SJCRH30 (cell line): ENCODE data around the gene UBTF. TPM values are rescaled to one million over a fixed set of nuclear protein-coding genes. Genes with fewer than 3 reads are reported as not detected.

ENCODE experiments used
- DNase-seq, 2 experiments: peaks; one replicate each; pipeline ENCODE4 v3.0.0-alpha.2; 2015 to 2020
- H3K27ac ChIP-seq: fragments of 250-450 bp; sonication (Bioruptor Pico); 2 replicates; pipeline ENCODE4 v1.5.1; 2020; ENCODE audit warnings: mild to moderate bottlenecking, moderate library complexity
- H3K27me3 ChIP-seq: fragments of 250-450 bp; sonication (Bioruptor Pico); 2 replicates; pipeline ENCODE4 v1.5.1; 2020; ENCODE audit warnings: mild to moderate bottlenecking, moderate library complexity
- H3K36me3 ChIP-seq: fragments of 250-450 bp; sonication (Bioruptor Pico); 2 replicates; pipeline ENCODE4 v1.5.1; 2020; ENCODE audit warnings: mild to moderate bottlenecking, moderate library complexity
- H3K4me1 ChIP-seq: fragments of 250-450 bp; sonication (Bioruptor Pico); 2 replicates; pipeline ENCODE4 v1.5.1; 2020; ENCODE audit warnings: mild to moderate bottlenecking, moderate library complexity
- H3K4me3 ChIP-seq: fragments of 250-450 bp; sonication (Bioruptor Pico); 2 replicates; pipeline ENCODE4 v1.5.1; 2020; ENCODE audit warnings: mild to moderate bottlenecking, moderate library complexity
- H3K9me3 ChIP-seq: fragments of 250-450 bp; sonication (Bioruptor Pico); replicated peaks from 2 replicates; pipeline ENCODE4 v1.5.1; 2020; ENCODE audit warnings: mild to moderate bottlenecking, moderate library complexity
- total RNA-seq: library from RNA; depleted of rRNA; stranded (reverse); fragments of >200 nt; shearing (Covaris generic); gene quantifications from 2 replicates; pipeline ENCODE4 v1.2.3, GENCODE V29; 2014

The UBTF gene
- total RNA-seq, 1 experiment from 2014 or later = 78.9 TPM

GRCh38 chr17:44186307-44187130, 33.0 kb downstream of the UBTF start, which contains the start of gene TMUB2:
Gene TMUB2 (plus strand): TSS chr17:44186972. CDS start chr17:44187709, 737 bp downstream.
- DNase-seq = peak; percentile 99
- H3K9me3 ChIP-seq = no peaks in the 10 kb centered on the region
- H3K36me3 ChIP-seq = peaks cover 28% of the 10 kb centered on the region
- peak within 1 kb of the TSS; percentile 77 for H3K27ac ChIP-seq
- H3K27me3 ChIP-seq = no peaks in the 10 kb centered on the region
- peak within 1 kb of the TSS; percentile 77 for H3K4me3 ChIP-seq
- no peaks in the 10 kb centered on the region for H3K4me1 ChIP-seq

- H3K4me1 ChIP-seq = no peaks in the 10 kb centered on the region
- H3K36me3 ChIP-seq = peaks cover 26% of the 10 kb centered on the region
- no peaks in the 10 kb centered on the region for H3K27me3 ChIP-seq
- H3K9me3 ChIP-seq = no peaks in the 10 kb centered on the region
- DNase-seq = no peak
- no peak overlapping the region for H3K4me3 ChIP-seq
- H3K27ac ChIP-seq = no peak overlapping the region
Measured at GRCh38 chr17:44184212-44184810, 35.2 kb downstream of the UBTF start.

- DNase-seq = no peak
- Histone ChIP-seq H3K27ac (no peak overlapping the region), H3K36me3 (peaks cover 28% of the 10 kb centered on the region)
Measured at GRCh38 chr17:44183024-44183423, 36.5 kb downstream of the UBTF start.

GRCh38 chr17:44178133-44178532, 41.3 kb downstream of the UBTF start:
- H3K9me3 ChIP-seq = no peaks in the 10 kb centered on the region
- H3K27ac ChIP-seq = no peak overlapping the region
- DNase-seq = no peak
- no peak overlapping the region for H3K4me3 ChIP-seq
- H3K4me1 ChIP-seq = no peaks in the 10 kb centered on the region
- peaks cover 22% of the 10 kb centered on the region for H3K36me3 ChIP-seq
- no peaks in the 10 kb centered on the region for H3K27me3 ChIP-seq

More at GRCh38 chr17:44183024-44183423, 36.5 kb downstream of the UBTF start:
- H3K4me1 ChIP-seq = no peaks in the 10 kb centered on the region
- H3K27me3 ChIP-seq = no peaks in the 10 kb centered on the region
- H3K4me3 ChIP-seq = no peak overlapping the region
- no peaks in the 10 kb centered on the region for H3K9me3 ChIP-seq

GRCh38 chr17:44177640-44178039, 41.8 kb downstream of the UBTF start:
- Histone ChIP-seq H3K27me3 (no peaks in the 10 kb centered on the region), H3K4me3 (no peak overlapping the region), H3K9me3 (no peaks in the 10 kb centered on the region), H3K36me3 (peaks cover 17% of the 10 kb centered on the region), H3K4me1 (no peaks in the 10 kb centered on the region), H3K27ac (no peak overlapping the region)
- no peak for DNase-seq

- Histone ChIP-seq H3K4me3 (no peak overlapping the region), H3K9me3 (no peaks in the 10 kb centered on the region), H3K4me1 (no peaks in the 10 kb centered on the region), H3K27ac (no peak overlapping the region), H3K27me3 (peaks cover under 1% of the 10 kb centered on the region; the same call in 1 of the 2 replicates), H3K36me3 (peaks cover 9% of the 10 kb centered on the region)
- no peak for DNase-seq
Measured at GRCh38 chr17:44176671-44177501, 42.6 kb downstream of the UBTF start.

GRCh38 chr17:44176257-44176656, 43.2 kb downstream of the UBTF start:
- H3K27me3 ChIP-seq = peaks cover 5% of the 10 kb centered on the region; the same call in 1 of the 2 replicates
- H3K4me1 ChIP-seq = no peaks in the 10 kb centered on the region; the same call in 1 of the 2 replicates
- no peak for DNase-seq
- no peaks in the 10 kb centered on the region for H3K9me3 ChIP-seq
- H3K27ac ChIP-seq = no peak overlapping the region
- peaks cover 4% of the 10 kb centered on the region; the same call in 1 of the 2 replicates for H3K36me3 ChIP-seq
- no peak overlapping the region for H3K4me3 ChIP-seq

- no peak overlapping the region for H3K27ac ChIP-seq
- peaks cover 5% of the 10 kb centered on the region; the same call in 1 of the 2 replicates for H3K27me3 ChIP-seq
- no peak overlapping the region for H3K4me3 ChIP-seq
- peaks cover 16% of the 10 kb centered on the region for H3K4me1 ChIP-seq
- H3K36me3 ChIP-seq = peaks cover 4% of the 10 kb centered on the region; the same call in 1 of the 2 replicates
- no peaks in the 10 kb centered on the region for H3K9me3 ChIP-seq
- DNase-seq = no peak
Measured at GRCh38 chr17:44174427-44174826, 45.0 kb downstream of the UBTF start.

- peaks cover 16% of the 10 kb centered on the region for H3K4me1 ChIP-seq
- peaks cover 2% of the 10 kb centered on the region; the same call in 1 of the 2 replicates for H3K36me3 ChIP-seq
- peaks cover 5% of the 10 kb centered on the region; the same call in 1 of the 2 replicates for H3K27me3 ChIP-seq
- no peaks in the 10 kb centered on the region for H3K9me3 ChIP-seq
- H3K4me3 ChIP-seq = no peak overlapping the region
- no peak for DNase-seq
- H3K27ac ChIP-seq = no peak overlapping the region
Measured at GRCh38 chr17:44171931-44172455, 47.5 kb downstream of the UBTF start.

GRCh38 chr17:44170499-44171201, 48.8 kb downstream of the UBTF start, which contains the start of gene ASB16:
Gene ASB16 (plus strand): TSS chr17:44170704. CDS start chr17:44170790, 86 bp downstream.
- H3K27ac ChIP-seq = no peak within 1 kb of the TSS
- no peak within 1 kb of the TSS for H3K4me3 ChIP-seq
- no peaks in the 10 kb centered on the region for H3K9me3 ChIP-seq
- peak; percentile 34 to 50 for DNase-seq
- H3K4me1 ChIP-seq = peaks cover 16% of the 10 kb centered on the region
- peaks cover 5% of the 10 kb centered on the region; the same call in 1 of the 2 replicates for H3K27me3 ChIP-seq
- H3K36me3 ChIP-seq = no peaks in the 10 kb centered on the region

- Histone ChIP-seq H3K9me3 (no peaks in the 10 kb centered on the region), H3K27me3 (peaks cover 5% of the 10 kb centered on the region; the same call in 1 of the 2 replicates), H3K4me3 (no peak overlapping the region), H3K4me1 (peaks cover 16% of the 10 kb centered on the region), H3K27ac (no peak overlapping the region), H3K36me3 (no peaks in the 10 kb centered on the region)
- no peak for DNase-seq
Measured at GRCh38 chr17:44170135-44170498, 49.4 kb downstream of the UBTF start.

- Histone ChIP-seq H3K27ac (no peak overlapping the region), H3K9me3 (no peaks in the 10 kb centered on the region), H3K4me3 (no peak overlapping the region), H3K27me3 (peaks cover 5% of the 10 kb centered on the region; the same call in 1 of the 2 replicates), H3K4me1 (peaks cover 16% of the 10 kb centered on the region), H3K36me3 (no peaks in the 10 kb centered on the region)
- no peak for DNase-seq
Measured at GRCh38 chr17:44167181-44167861, 52.2 kb downstream of the UBTF start.

GRCh38 chr17:44164476-44164875, 55.0 kb downstream of the UBTF start:
- Histone ChIP-seq H3K27me3 (no peaks in the 10 kb centered on the region), H3K36me3 (peaks cover 6% of the 10 kb centered on the region; the same call in 1 of the 2 replicates), H3K9me3 (no peaks in the 10 kb centered on the region), H3K4me1 (no peaks in the 10 kb centered on the region), H3K27ac (no peak overlapping the region), H3K4me3 (no peak overlapping the region)
- no peak for DNase-seq
